GM04504 (cell line): ENCODE data around the gene RAP2B.
"Not testable (repeated sequence)": the region's sequence is repeated elsewhere in the genome, so short reads cannot be mapped to it uniquely, and the experiment has no call there.

Experiments used
- DNase-seq: peaks from one replicate; pipeline ENCODE4 v3.0.0-alpha.2; 2012; ENCODE audit warnings: low read depth

Gene RAP2B

GRCh38 chr3:153161714-153162512 lies at the start of gene RAP2B:
TSS of gene RAP2B (plus strand) at chr3:153162226. CDS start at chr3:153162694, 468 bp downstream.
- DNase-seq: peak; percentile 89

DNA sequence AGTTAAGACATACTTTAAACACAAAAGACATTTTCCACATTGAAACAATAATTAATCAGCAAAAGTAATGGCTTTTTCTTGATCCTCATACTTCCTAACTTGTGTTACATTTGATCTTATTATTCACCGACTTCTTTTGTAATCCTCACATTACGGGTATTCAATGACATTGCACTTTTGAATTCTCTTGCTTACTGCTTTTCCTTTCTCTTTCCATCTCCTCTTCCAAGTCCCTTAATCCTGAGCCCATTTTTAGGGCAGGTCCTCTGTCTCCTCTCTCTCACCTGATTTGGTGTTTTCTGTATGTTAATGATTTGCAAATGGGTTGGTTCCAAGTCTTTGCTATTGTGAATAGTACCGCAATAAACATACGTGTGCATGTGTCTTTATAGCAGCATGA lies 48.5 kb upstream of the RAP2B start:
- DNase-seq: no peak

GRCh38 chr3:153114270-153114669 lies 47.8 kb upstream of the RAP2B start:
- not testable (repeated sequence) for DNase-seq

- no peak for DNase-seq
Measured at GRCh38 chr3:153115326-153115725, 46.7 kb upstream of the RAP2B start.

DNA sequence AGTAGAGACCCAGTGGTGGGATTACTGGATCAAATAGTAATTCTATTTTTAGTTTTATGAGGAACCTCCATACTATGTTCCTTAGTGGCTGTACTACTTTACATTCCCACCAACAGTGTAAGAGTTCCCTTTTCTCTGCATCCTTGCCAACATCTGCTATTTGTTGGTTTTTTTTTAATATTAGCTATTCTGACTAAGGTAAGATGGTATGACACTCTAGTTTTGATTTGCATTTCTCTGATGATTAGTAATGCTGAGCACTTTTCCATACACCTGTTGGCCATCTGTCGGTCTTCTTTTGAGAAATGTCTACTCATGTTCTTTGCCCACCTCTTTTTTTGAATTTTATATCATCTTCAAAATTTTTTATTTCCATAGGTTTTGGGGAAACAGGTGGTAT lies 34.2 kb upstream of the RAP2B start:
- no peak for DNase-seq

DNA sequence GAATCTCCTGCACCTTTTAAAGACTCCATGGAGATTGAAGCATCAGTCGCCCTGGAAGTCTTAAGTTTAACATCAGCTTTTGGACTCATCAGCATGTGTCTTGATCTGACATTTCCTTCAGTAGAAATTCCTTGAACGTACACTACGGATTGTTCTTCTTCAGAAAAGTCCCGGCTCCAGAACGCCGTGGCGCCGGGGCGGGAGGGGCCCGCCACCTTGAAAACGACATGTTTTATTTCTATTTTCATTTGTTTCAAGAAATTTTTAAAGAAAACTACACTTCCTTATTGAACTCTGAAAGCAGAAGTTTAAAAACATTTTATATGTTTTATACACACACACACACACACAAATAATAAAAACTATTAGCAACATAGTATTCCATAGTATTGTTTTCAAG lies 32.6 kb upstream of the RAP2B start:
- no peak for DNase-seq

- DNase-seq: no peak
Measured at GRCh38 chr3:153129866-153130265, 32.2 kb upstream of the RAP2B start.

- peak; percentile 35 for DNase-seq
Measured at GRCh38 chr3:153130312-153130977, 31.6 kb upstream of the RAP2B start.

DNA sequence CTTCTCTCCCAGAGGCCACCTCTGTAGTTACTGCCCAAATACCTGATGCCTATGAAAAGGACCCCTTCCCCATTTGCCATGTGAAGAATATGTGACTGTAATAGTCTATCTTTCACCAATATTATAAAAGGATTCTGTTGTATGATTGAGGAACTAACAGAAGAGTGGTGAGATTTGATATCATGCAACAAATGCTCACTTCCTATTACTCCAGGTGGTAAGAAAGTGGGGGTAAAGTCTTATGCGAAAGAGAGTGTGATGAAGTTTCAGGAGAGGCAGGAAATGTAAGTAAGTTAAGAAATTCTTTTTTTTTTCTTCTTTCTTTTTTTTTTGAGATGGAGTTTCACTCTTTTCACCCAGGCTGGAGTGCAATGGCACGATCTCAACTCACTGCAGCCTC lies 24.4 kb upstream of the RAP2B start:
- DNase-seq: no peak

GRCh38 chr3:153138276-153139210 lies 23.5 kb upstream of the RAP2B start:
- peak; percentile 82 for DNase-seq

DNA sequence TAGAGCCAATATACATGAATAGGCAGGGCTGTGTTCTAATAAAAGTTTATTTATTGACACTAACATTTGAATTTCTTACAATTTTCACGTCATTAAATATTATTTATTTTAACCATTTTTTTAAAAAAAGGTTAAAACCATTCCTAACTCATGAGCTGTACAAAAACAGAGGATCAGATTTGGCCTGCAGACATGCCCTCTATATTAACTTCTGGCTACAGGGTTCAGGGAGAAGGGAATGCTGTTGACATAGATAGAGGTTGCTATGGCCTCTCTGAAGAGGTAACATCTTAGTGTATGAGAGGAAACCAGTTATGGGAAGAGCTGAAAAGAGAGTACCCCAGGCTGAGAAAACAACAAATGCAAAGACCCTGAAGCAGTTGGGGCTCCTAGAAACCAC lies 19.1 kb upstream of the RAP2B start:
- no peak for DNase-seq

- DNase-seq: no peak
Measured at GRCh38 chr3:153144071-153144470, 18.0 kb upstream of the RAP2B start.

DNA sequence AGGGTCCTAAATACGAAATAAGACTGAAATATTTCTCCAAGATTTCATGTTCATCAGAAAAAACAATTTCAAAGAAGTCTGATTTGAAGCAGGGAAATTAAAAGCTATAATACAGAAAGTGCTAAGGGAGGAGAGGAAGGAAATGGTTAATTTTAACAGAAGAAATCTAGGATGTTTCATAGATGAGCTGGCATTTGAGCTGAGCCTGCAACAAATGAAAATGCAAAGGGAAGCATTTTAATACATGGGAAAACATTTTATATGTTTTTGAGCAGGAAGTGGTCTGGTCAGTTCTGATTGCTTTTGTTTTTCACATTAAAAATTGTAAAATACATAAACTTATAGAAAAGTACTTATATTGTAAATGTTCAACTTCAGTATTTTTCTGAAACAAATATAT lies 17.2 kb upstream of the RAP2B start:
- no peak for DNase-seq

DNA sequence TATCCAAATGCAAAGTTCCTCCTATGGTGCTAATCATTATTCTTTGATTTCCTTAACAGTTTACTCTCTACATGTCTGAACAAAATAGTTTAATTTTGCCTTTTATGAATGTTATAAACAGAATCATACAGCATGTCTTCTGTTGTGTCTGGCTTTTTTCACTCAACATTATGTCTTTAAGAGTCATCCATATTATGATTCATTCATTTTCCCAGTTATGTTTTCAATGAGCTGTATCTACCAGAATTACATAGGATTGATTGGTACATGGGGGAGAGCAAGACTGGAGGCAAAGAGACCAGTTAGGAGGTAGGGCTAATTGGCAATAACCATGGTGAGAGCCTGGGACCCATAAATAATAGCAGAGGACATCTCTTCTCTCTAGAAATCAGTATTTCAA lies 16.6 kb upstream of the RAP2B start:
- DNase-seq: no peak

DNA sequence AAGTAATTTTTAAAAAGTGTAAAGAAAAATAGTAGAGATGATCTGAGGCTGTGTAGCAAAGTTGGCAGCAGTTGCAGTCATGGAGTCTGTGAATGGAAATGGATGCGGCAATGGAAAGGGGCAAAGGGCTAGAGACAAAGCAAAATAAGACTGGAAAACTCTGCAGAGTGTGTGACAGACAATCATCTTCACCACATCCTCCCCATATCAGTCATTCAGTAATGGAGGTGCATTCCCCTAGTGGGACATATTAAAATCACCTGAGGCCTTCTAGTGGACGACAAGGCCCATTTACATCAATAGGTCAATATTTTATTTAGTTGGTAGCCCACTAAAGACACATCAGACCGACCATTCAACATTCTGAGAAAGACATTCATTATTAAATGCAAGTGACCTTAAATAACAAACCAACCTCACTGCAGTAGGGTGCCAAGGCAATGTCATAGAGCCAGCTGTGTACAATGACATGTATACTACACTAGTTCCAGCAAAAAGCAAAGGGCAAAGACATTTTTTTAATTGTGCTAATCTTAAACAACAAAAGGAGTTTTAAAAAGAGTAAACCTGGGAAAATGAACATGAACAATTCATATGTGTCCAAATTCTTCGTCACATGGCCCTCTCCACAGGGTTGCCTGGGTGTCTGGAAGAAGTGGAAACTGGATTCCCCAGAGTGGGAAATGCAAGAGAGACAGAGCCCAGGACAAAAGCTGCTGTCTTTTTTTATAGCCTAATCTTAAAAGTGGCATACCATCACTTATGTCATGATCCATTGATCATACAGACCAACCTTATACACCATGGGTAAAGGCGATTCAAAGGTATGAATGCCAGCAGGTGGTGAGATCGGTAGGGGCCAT lies 15.6 kb upstream of the RAP2B start:
- no peak for DNase-seq

DNA sequence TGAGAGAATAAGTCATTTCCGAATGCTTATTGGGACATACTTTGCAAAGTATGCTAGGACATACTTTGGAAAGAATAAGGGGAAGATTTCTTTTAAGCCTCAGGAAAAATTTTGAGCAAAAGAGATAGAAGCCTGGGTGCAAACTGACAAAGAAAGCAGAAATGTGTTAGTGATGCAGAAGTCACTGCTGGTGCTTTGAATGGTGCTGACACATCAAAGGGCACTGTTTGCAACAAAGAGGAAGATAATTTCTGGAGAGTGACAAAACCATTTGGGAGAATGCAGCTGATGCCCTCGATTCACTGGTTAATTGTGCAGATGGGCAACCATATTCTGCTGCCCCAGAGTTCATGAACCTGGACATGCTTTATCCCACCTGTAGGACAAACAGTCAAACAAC lies 11.0 kb upstream of the RAP2B start:
- DNase-seq: no peak

- not testable (repeated sequence) for DNase-seq
Measured at GRCh38 chr3:153155786-153156185, 6.2 kb upstream of the RAP2B start.

GRCh38 chr3:153158189-153158588 lies 3.8 kb upstream of the RAP2B start:
- no peak for DNase-seq

DNA sequence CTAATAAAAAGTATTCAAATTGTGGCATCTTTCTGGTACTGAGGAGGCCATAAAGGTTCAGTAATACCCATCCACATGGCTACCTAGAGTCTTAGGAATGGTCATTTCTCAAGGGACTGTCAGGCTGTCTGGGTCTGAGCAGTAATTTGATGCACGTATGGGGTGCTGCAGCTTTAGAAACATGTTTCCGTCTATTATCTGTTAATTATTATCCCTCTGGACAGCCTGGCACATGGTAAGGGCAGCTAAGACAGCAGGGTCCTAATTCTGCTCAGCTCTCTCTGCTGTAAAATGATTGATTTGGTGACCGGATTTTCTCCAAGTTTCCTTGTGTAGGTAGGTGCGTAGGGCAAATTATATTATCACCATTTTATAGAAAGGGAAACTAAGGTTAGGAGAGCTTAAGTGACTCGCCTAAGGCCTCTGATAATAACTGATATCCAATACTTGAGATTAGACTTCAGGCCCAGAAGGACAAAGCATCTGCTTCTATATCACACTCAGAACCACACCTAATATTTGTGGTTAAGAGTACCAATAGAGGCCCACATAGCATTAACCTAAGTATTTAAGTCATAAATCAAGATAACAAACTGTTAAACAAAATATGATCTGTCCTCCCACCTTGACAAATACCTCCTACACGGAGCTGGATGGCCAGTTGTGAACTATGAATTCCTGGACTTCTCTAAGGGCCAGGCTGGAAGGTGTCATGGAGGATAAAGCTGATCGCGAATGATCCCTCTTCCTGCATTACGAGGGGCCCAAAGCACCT lies 2.9 kb upstream of the RAP2B start:
- no peak for DNase-seq

DNA sequence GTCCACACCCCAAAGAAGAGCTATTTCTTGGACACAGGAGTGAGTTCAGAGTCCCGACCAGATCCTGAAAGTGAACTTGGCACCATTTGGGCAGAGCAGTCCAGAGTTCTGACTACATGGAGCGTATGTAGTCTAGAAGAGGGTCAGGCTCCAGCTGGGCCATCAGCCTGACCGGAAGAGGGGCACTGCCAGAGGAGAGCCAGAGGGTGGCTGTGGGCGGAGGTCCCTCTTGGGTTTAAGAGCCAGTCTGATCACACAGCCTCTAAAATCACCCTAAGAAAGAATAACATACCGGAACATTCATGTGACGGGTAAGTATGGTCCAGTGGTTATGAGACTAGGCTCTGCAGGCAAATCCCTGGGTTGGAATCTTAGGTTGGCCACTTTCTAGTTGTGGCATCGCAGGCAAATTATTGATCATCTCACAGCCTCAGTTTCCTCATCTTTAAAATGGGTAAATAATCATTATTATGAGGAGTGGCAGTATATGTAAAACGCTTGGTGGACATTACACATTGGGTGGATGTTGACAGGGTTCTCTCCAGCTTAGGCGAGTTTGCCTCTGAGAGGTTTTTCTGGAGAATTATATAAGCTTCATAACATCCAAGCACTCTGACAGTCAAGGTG lies 2.1 kb upstream of the RAP2B start:
- DNase-seq: no peak
